ENCODE data around the gene LCAT. TPM values are rescaled to one million over a fixed set of nuclear protein-coding genes. Genes with fewer than 3 reads are reported as not detected.

The LCAT gene
- total and polyA plus RNA-seq, 8 donors: 10.1 to 20.7 (median 17.6) TPM

DNA sequence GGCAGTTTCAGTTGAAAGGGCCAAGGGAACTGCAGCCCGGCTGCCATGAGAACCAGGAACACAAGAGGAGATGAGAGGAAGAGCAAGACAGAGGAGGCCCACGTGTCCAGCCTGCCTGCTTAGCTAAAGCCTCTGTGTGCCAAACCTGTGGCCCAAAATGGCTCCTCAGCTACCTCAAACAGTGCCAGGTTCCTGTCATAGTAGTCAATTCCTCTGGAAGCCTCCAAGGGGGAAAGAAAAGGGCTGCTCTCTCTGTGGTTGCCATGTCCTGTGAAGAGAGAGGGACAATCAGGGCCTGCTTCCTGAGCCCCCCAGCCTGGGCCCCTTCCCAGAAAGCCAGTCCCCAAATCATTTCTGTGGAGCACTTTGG lies 19.4 kb upstream of the LCAT start:
- WGBS, 5 donors: 75 to 94% (median 86%) methylated on average over 2 of the region's 2 CpGs
- intact Hi-C loops (cut with DNase I; ENCODE audit: low total_unique reads): no loop called here
- no peak overlapping the region for H3K4me3 ChIP-seq

DNA sequence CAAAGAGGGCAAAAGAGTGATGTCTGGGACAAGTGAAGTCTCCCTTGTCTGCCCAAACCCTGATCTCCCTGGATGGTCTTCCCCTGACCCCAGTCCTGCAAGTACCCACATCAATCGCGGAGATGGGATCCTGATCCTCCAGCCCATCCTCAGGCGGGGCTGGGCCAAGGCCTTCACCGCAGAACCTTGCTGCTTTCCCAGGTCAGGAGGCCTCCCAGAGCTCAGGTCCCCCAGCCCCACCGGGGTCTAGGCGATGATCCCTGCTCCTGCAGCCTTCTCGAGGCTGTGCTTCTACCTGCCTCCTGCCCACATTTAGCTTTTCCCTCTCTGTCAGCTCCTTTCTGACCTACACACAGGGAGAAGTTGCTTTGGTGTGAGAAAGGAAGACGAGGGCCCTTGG lies 18.2 kb upstream of the LCAT start:
- H3K27ac ChIP-seq: peak overlapping the region in 4 of 5 donors; percentile 37 to 80 (median 72)
- H3K36me3 ChIP-seq: peaks cover 42 to 64% (median 58%) of the 10 kb centered on the region in 4 donors
- no peak overlapping the region for H3K4me3 ChIP-seq
- DNase-seq: no peak
- H3K4me1 ChIP-seq: peaks cover 66 to 84% (median 78%) of the 10 kb centered on the region in 4 donors
- no peaks in the 10 kb centered on the region for H3K9me3 ChIP-seq
- H3K27me3 ChIP-seq: no peaks in the 10 kb centered on the region
- WGBS, 5 donors: 94 to 100% (median 97%) methylated on average over 6 to 8 of the region's 8 CpGs
- no peak for TF ChIP-seq POLR2A (IDR thresholded peaks at IDR 0.05)
- no peak for TF ChIP-seq POLR2AphosphoS5 (IDR thresholded peaks at IDR 0.05)
- TF ChIP-seq, protein P1, sequence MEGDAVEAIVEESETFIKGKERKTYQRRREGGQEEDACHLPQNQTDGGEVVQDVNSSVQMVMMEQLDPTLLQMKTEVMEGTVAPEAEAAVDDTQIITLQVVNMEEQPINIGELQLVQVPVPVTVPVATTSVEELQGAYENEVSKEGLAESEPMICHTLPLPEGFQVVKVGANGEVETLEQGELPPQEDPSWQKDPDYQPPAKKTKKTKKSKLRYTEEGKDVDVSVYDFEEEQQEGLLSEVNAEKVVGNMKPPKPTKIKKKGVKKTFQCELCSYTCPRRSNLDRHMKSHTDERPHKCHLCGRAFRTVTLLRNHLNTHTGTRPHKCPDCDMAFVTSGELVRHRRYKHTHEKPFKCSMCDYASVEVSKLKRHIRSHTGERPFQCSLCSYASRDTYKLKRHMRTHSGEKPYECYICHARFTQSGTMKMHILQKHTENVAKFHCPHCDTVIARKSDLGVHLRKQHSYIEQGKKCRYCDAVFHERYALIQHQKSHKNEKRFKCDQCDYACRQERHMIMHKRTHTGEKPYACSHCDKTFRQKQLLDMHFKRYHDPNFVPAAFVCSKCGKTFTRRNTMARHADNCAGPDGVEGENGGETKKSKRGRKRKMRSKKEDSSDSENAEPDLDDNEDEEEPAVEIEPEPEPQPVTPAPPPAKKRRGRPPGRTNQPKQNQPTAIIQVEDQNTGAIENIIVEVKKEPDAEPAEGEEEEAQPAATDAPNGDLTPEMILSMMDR (IDR thresholded peaks at IDR 0.05): no peak
- no peak for TF ChIP-seq EP300 (IDR thresholded peaks at IDR 0.05)
- intact Hi-C loops (cut with DNase I; ENCODE audit: low total_unique reads): no loop called here

More for the DNA sequence above, 19.4 kb upstream of the LCAT start:
- peaks cover 32 to 53% (median 48%) of the 10 kb centered on the region in 4 donors for H3K36me3 ChIP-seq
- no peaks in the 10 kb centered on the region for H3K9me3 ChIP-seq
- peak overlapping the region in 4 of 5 donors; percentile 33 to 72 (median 52) for H3K27ac ChIP-seq
- TF ChIP-seq EP300 (IDR thresholded peaks at IDR 0.05): no peak
- no peak for TF ChIP-seq POLR2A (IDR thresholded peaks at IDR 0.05)
- TF ChIP-seq, protein P1 (IDR thresholded peaks at IDR 0.05): no peak
- no peak for TF ChIP-seq POLR2AphosphoS5 (IDR thresholded peaks at IDR 0.05)
- H3K4me1 ChIP-seq: peaks cover 70 to 91% (median 83%) of the 10 kb centered on the region in 4 donors
- DNase-seq: no peak
- no peaks in the 10 kb centered on the region for H3K27me3 ChIP-seq

GRCh38 chr16:67961551-67961957 lies 17.6 kb upstream of the LCAT start:
- Histone ChIP-seq H3K36me3 (peaks cover 42 to 68% (median 62%) of the 10 kb centered on the region in 4 donors), H3K9me3 (no peaks in the 10 kb centered on the region), H3K27ac (peak overlapping the region in 4 of 5 donors; percentile 37 to 80 (median 72)), H3K27me3 (no peaks in the 10 kb centered on the region), H3K4me1 (peaks cover 60 to 78% (median 72%) of the 10 kb centered on the region in 4 donors), H3K4me3 (no peak overlapping the region)
- intact Hi-C loops (cut with DNase I; ENCODE audit: low total_unique reads): no loop called here
- 44 to 84% (median 58%) methylated on average over 7 to 13 of the region's 13 CpGs for WGBS, 5 donors
- peak; percentile 61 to 91 for DNase-seq
- TF ChIP-seq POLR2A (IDR thresholded peaks at IDR 0.05) (no peak), POLR2AphosphoS5 (IDR thresholded peaks at IDR 0.05) (peak in 1 of 3 donors; percentile 26)
- TF ChIP-seq, protein P1 (IDR thresholded peaks at IDR 0.05): no peak

GRCh38 chr16:67959536-67960329 lies 15.8 kb upstream of the LCAT start:
- Histone ChIP-seq H3K27ac (peak overlapping the region; percentile 32 to 80 (median 72)), H3K4me1 (peaks cover 44 to 61% (median 57%) of the 10 kb centered on the region in 4 donors), H3K36me3 (peaks cover 48 to 86% (median 78%) of the 10 kb centered on the region in 4 donors), H3K9me3 (no peaks in the 10 kb centered on the region), H3K27me3 (no peaks in the 10 kb centered on the region), H3K4me3 (no peak overlapping the region)
- intact Hi-C loops (cut with DNase I; ENCODE audit: low total_unique reads): no loop called here
- TF ChIP-seq POLR2A (IDR thresholded peaks at IDR 0.05) (no peak), POLR2AphosphoS5 (IDR thresholded peaks at IDR 0.05) (peak in 2 of 3 donors; percentile 18 to 76), EP300 (IDR thresholded peaks at IDR 0.05) (peak; percentile 27)
- 59 to 70% (median 68%) methylated on average over 9 to 11 of the region's 11 CpGs for WGBS, 5 donors
- peak in 1 of 2 donors; percentile 66 for DNase-seq

All from stomach (tissue), 9 donors.